Kidney (tissue), 14 donors: ENCODE results near the gene RERE. TPM values are rescaled to one million over a fixed set of nuclear protein-coding genes. Genes with fewer than 3 reads are reported as not detected.

Experiments
- DNase-seq, 5 donors: peaks; one replicate each; pipeline ENCODE4 v3.0.0-alpha.2; 2013 to 2020
- FAIRE-seq: peaks from 2 replicates; lab custom pipeline; 2012; peaks lifted over from hg19 to GRCh38; lab: Jason Lieb, UNC
- H3K27ac ChIP-seq, 2 donors: one replicate each; pipeline ENCODE4 v1.7.0; 2013; ENCODE audit warnings: low read depth in 2 of 2, low read length in 2 of 2, inconsistent platforms in 1 of 2
- H3K27me3 ChIP-seq: one replicate; pipeline ENCODE4 v1.7.1; 2013; ENCODE audit warnings: low read length, inconsistent platforms; ENCODE audit not compliant: control insufficient read depth, insufficient read depth
- H3K36me3 ChIP-seq, 3 donors: one replicate each; pipeline versions ENCODE4 v1.7.0 to v1.7.1; 2013; ENCODE audit warnings: low read length in 3 of 3, control low read depth in 1 of 3, inconsistent platforms in 1 of 3; ENCODE audit not compliant: insufficient read depth in 3 of 3, control insufficient read depth in 2 of 3
- H3K4me1 ChIP-seq, 3 donors: one replicate each; pipeline versions ENCODE4 v1.7.0 to v1.7.1; 2013; ENCODE audit warnings: low read length in 3 of 3, inconsistent platforms in 1 of 3, low read depth in 1 of 3; ENCODE audit not compliant: control insufficient read depth in 2 of 3, insufficient read depth in 2 of 3
- H3K4me3 ChIP-seq, 3 donors: one replicate each; pipeline versions ENCODE4 v1.7.0 to v1.8.1; 2013; ENCODE audit warnings: low read length in 3 of 3, control low read depth in 1 of 3, inconsistent platforms in 1 of 3
- H3K9ac ChIP-seq, 3 donors: one replicate each; pipeline versions ENCODE4 v1.7.0 to v1.7.1; 2013; ENCODE audit warnings: low read length in 3 of 3, control low read depth in 1 of 3, inconsistent platforms in 1 of 3
- H3K9me3 ChIP-seq, 3 donors: one replicate each; pipeline versions ENCODE4 v1.7.0 to v1.7.1; 2013; ENCODE audit warnings: low read length in 3 of 3, control low read depth in 1 of 3, inconsistent platforms in 1 of 3; ENCODE audit not compliant: control insufficient read depth in 2 of 3, insufficient read depth in 1 of 3
- CTCF ChIP-seq: IDR thresholded peaks from 3 replicates; pipeline ENCODE4 v1.5.1; 2012; ENCODE audit warnings: mild to moderate bottlenecking, moderate library complexity, borderline replicate concordance; ENCODE audit not compliant: insufficient read depth; ENCODE audit errors: extremely low read depth
- intact Hi-C: fragments of 100-400 bp; cut with DNase I; formaldehyde crosslinking; loops from one replicate; pipeline ENCODE4 v1.11.1; 2022
- polyA plus RNA-seq: library from polyadenylated mRNA; stranded (reverse); fragments of 350-450 nt; fragmentation: Illumina TruSeq; extraction: RNeasy Lipid Tissue Mini Kit (QIAGEN cat#74804); gene quantifications from one replicate; pipeline ENCODE4 v1.2.3, GENCODE V29; 2014; ENCODE audit warnings: low read depth, low replicate concordance; ENCODE audit not compliant: insufficient read depth
- total RNA-seq: library from RNA; stranded (reverse); fragmentation: NEBNext Ultra II Directional; extraction: Animal tissue kit (Norgen Biotek cat#: 25700); gene quantifications from one replicate; pipeline ENCODE4 v1.2.1, GENCODE V29; 2021
- donor health status: control.
- donor health status: control.
- donor health status: control.
- donor health status: control.
- donor health status: control.
- donor health status: DM: yes; HTN: yes; CAD: no.
- donor health status: Normal renal cell carcinoma (clear cell type).

Gene RERE
- total and polyA plus RNA-seq, 2 donors from 2014 or later, result 37.2 to 176 TPM

- FAIRE-seq, result no peak
Observed at GRCh38 chr1:8560035-8560434, 257.4 kb downstream of the RERE start.

DNA sequence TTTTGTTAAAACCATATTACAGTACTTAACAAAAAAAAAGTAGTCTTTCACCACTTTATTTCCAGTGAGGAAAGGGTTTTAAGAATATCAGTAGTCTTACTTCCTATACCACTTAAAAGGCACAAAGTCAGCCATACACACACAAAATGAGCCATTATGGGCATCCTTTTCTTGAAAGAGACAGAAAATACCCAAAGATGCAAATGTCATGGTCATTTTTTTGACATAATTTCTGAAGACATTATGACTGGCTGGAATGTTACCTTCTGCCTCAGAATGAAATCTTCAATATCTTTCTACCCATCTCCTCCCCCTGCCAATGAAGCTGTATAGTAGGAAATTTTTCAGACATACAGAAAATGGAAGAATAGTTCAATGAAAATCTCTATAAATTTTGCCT, 261.9 kb downstream of the RERE start:
- H3K4me3 ChIP-seq, result no peak overlapping the region
- TF ChIP-seq CTCF, result no peak
- intact Hi-C loops, result loop anchor here (10.0 kb wide), 1 partner anchor 169 kb away; no protein-coding TSS in a partner anchor
- DNase-seq (no peak), FAIRE-seq (no peak)
- H3K4me1 ChIP-seq, result peaks cover 0 to 12% (median 3%) of the 10 kb centered on the region in 3 donors
- no peak overlapping the region for H3K27ac ChIP-seq
- no peak overlapping the region for H3K9ac ChIP-seq
- no peaks in the 10 kb centered on the region for H3K27me3 ChIP-seq
- no peaks in the 10 kb centered on the region for H3K9me3 ChIP-seq
- H3K36me3 ChIP-seq, result peaks cover 0 to 2% (median 0%) of the 10 kb centered on the region in 3 donors

More at GRCh38 chr1:8560035-8560434, 257.4 kb downstream of the RERE start:
- H3K36me3 ChIP-seq, result peaks cover 0 to 2% (median 0%) of the 10 kb centered on the region in 3 donors
- intact Hi-C loops, result no loop called here
- no peak overlapping the region for H3K27ac ChIP-seq
- TF ChIP-seq CTCF, result no peak
- no peaks in the 10 kb centered on the region for H3K9me3 ChIP-seq
- H3K9ac ChIP-seq, result no peak overlapping the region
- peaks cover 0 to 29% (median 8%) of the 10 kb centered on the region in 3 donors for H3K4me1 ChIP-seq
- DNase-seq, result no peak
- H3K4me3 ChIP-seq, result no peak overlapping the region
- H3K27me3 ChIP-seq, result no peaks in the 10 kb centered on the region

GRCh38 chr1:8554956-8555534, 262.4 kb downstream of the RERE start:
- intact Hi-C loops, result loop anchor here (10.0 kb wide), 1 partner anchor 170 kb away; no protein-coding TSS in a partner anchor
- Histone ChIP-seq H3K9ac (no peak overlapping the region), H3K36me3 (peaks cover 0 to 2% (median 0%) of the 10 kb centered on the region in 3 donors), H3K27ac (peak overlapping the region in 1 of 2 donors; percentile 29), H3K9me3 (no peaks in the 10 kb centered on the region), H3K4me3 (no peak overlapping the region), H3K27me3 (no peaks in the 10 kb centered on the region), H3K4me1 (peaks cover 0 to 8% (median 0%) of the 10 kb centered on the region in 3 donors)
- FAIRE-seq (no peak), DNase-seq (no peak)
- no peak for TF ChIP-seq CTCF
